Parathyroid adenoma (tissue), 2 donors: Measurements from ENCODE around the gene SIPA1L3.

ENCODE experiments used
- H2AFZ ChIP-seq: fragments of 300-600 bp; sonication (generic); one replicate; pipeline ENCODE4 v1.7.0; 2017; ENCODE audit warnings: antibody characterized with exemption, mild to moderate bottlenecking
- H3K27ac ChIP-seq: fragments of 300-600 bp; sonication (generic); one replicate; pipeline ENCODE4 v1.7.0; 2017
- H3K27me3 ChIP-seq: fragments of 300-600 bp; sonication (generic); one replicate; pipeline ENCODE4 v1.7.0; 2017; ENCODE audit warnings: low read length; ENCODE audit not compliant: control insufficient read depth, insufficient read depth
- H3K36me3 ChIP-seq: fragments of 300-600 bp; sonication (generic); one replicate; pipeline ENCODE4 v1.7.0; 2017; ENCODE audit warnings: low read length; ENCODE audit not compliant: control insufficient read depth, insufficient read depth
- H3K4me1 ChIP-seq: fragments of 300-600 bp; sonication (generic); one replicate; pipeline ENCODE4 v1.7.0; 2017; ENCODE audit warnings: control low read depth
- H3K4me2 ChIP-seq: fragments of 300-600 bp; sonication (generic); one replicate; pipeline ENCODE4 v1.7.0; 2017; ENCODE audit warnings: low read length
- H3K4me3 ChIP-seq: fragments of 300-600 bp; sonication (generic); one replicate; pipeline ENCODE4 v1.7.0; 2017; ENCODE audit warnings: low read depth, low read length
- H3K79me2 ChIP-seq: fragments of 300-600 bp; sonication (generic); one replicate; pipeline ENCODE4 v1.7.0; 2017; ENCODE audit warnings: control low read depth
- H3K9ac ChIP-seq: fragments of 300-600 bp; sonication (generic); one replicate; pipeline ENCODE4 v1.7.0; 2017; ENCODE audit warnings: mild to moderate bottlenecking
- H3K9me3 ChIP-seq: fragments of 300-600 bp; sonication (generic); one replicate; pipeline ENCODE4 v1.7.0; 2017; ENCODE audit warnings: low read length; ENCODE audit not compliant: control insufficient read depth
- TF ChIP-seq, protein P1 (sequence below): fragments of 300-600 bp; sonication (generic); IDR thresholded peaks from one replicate; pipeline ENCODE4 v1.7.0; 2017; ENCODE audit warnings: antibody characterized with exemption, mild to moderate bottlenecking
- donor health status: primary hyperparathyroidism.

SIPA1L3 gene

GRCh38 chr19:38197937-38198704 is 291.1 kb downstream of the SIPA1L3 start:
- no peak overlapping the region for H2AFZ ChIP-seq

GRCh38 chr19:38199340-38199739 is 292.3 kb downstream of the SIPA1L3 start:
- Histone ChIP-seq H3K36me3 (no peaks in the 10 kb centered on the region), H3K4me3 (no peak overlapping the region)
- TF ChIP-seq, protein P1, sequence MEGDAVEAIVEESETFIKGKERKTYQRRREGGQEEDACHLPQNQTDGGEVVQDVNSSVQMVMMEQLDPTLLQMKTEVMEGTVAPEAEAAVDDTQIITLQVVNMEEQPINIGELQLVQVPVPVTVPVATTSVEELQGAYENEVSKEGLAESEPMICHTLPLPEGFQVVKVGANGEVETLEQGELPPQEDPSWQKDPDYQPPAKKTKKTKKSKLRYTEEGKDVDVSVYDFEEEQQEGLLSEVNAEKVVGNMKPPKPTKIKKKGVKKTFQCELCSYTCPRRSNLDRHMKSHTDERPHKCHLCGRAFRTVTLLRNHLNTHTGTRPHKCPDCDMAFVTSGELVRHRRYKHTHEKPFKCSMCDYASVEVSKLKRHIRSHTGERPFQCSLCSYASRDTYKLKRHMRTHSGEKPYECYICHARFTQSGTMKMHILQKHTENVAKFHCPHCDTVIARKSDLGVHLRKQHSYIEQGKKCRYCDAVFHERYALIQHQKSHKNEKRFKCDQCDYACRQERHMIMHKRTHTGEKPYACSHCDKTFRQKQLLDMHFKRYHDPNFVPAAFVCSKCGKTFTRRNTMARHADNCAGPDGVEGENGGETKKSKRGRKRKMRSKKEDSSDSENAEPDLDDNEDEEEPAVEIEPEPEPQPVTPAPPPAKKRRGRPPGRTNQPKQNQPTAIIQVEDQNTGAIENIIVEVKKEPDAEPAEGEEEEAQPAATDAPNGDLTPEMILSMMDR: no peak

More at GRCh38 chr19:38197937-38198704, 291.1 kb downstream of the SIPA1L3 start:
- Histone ChIP-seq H3K27me3 (no peaks in the 10 kb centered on the region), H3K36me3 (no peaks in the 10 kb centered on the region), H3K9me3 (no peaks in the 10 kb centered on the region), H3K27ac (no peak overlapping the region), H3K9ac (no peak overlapping the region), H3K79me2 (peaks cover 3% of the 10 kb centered on the region), H3K4me1 (no peaks in the 10 kb centered on the region), H3K4me2 (no peak overlapping the region), H3K4me3 (no peak overlapping the region)
- TF ChIP-seq, protein P1: no peak

GRCh38 chr19:38201731-38202130 is 294.7 kb downstream of the SIPA1L3 start:
- Histone ChIP-seq H3K4me1 (no peaks in the 10 kb centered on the region), H2AFZ (no peak overlapping the region), H3K4me3 (no peak overlapping the region), H3K36me3 (no peaks in the 10 kb centered on the region), H3K9me3 (no peaks in the 10 kb centered on the region), H3K9ac (no peak overlapping the region), H3K4me2 (no peak overlapping the region), H3K27me3 (no peaks in the 10 kb centered on the region), H3K79me2 (no peaks in the 10 kb centered on the region), H3K27ac (no peak overlapping the region)
- TF ChIP-seq, protein P1: no peak

More at GRCh38 chr19:38199340-38199739, 292.3 kb downstream of the SIPA1L3 start:
- Histone ChIP-seq H2AFZ (no peak overlapping the region), H3K79me2 (peaks cover 3% of the 10 kb centered on the region), H3K27me3 (no peaks in the 10 kb centered on the region), H3K27ac (no peak overlapping the region), H3K4me1 (no peaks in the 10 kb centered on the region), H3K9me3 (no peaks in the 10 kb centered on the region), H3K9ac (no peak overlapping the region), H3K4me2 (no peak overlapping the region)

DNA sequence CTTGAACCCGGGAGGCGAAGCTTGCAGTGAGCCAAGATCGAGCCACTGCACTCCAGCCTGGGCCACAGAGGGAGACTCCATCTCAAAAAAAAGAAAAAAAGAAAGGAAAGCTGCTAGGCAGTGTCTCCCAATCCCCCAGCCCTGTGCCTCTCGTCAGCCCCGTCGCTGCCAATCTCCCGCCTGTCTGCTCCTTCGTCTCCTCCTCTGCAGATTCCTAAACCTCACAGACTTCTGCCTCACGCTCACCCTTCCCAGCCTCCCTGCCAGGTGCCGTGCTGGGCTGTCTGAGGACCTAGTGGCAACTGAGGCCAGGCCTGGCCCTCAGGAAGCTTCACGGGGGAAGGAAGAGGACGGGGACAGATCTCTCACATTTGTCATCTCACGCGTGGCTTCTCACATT is 295.5 kb downstream of the SIPA1L3 start:
- TF ChIP-seq, protein P1: no peak
- Histone ChIP-seq H2AFZ (no peak overlapping the region), H3K4me1 (no peaks in the 10 kb centered on the region), H3K36me3 (no peaks in the 10 kb centered on the region), H3K27ac (no peak overlapping the region), H3K9me3 (no peaks in the 10 kb centered on the region), H3K27me3 (no peaks in the 10 kb centered on the region), H3K4me2 (no peak overlapping the region), H3K4me3 (no peak overlapping the region), H3K9ac (no peak overlapping the region), H3K79me2 (no peaks in the 10 kb centered on the region)

GRCh38 chr19:38203197-38203596 is 296.2 kb downstream of the SIPA1L3 start:
- H3K9me3 ChIP-seq: no peaks in the 10 kb centered on the region
- TF ChIP-seq, protein P1: no peak
- H3K4me3 ChIP-seq: no peak overlapping the region
- no peak overlapping the region for H3K27ac ChIP-seq
- H3K79me2 ChIP-seq: no peaks in the 10 kb centered on the region
- H2AFZ ChIP-seq: no peak overlapping the region
- H3K9ac ChIP-seq: no peak overlapping the region
- no peaks in the 10 kb centered on the region for H3K4me1 ChIP-seq
- H3K36me3 ChIP-seq: no peaks in the 10 kb centered on the region
- no peaks in the 10 kb centered on the region for H3K27me3 ChIP-seq
- no peak overlapping the region for H3K4me2 ChIP-seq
